IPS-15b (cell line): ENCODE results near the gene TUNAR.
A peak's percentile ranks its signal among the peaks of the same experiment; 100 is the strongest.

Source experiments
- H3K27me3 ChIP-seq: one replicate; pipeline ENCODE4 v1.6.1; 2013; ENCODE audit warnings: low read length; ENCODE audit not compliant: control insufficient read depth, insufficient read depth
- H3K36me3 ChIP-seq: one replicate; pipeline ENCODE4 v1.6.1; 2013; ENCODE audit warnings: low read length; ENCODE audit not compliant: control insufficient read depth, insufficient read depth
- H3K4me1 ChIP-seq: one replicate; pipeline ENCODE4 v1.6.1; 2013; ENCODE audit warnings: mild to moderate bottlenecking, low read length; ENCODE audit not compliant: control insufficient read depth, insufficient read depth
- H3K4me3 ChIP-seq: one replicate; pipeline ENCODE4 v1.5.1; 2013; ENCODE audit warnings: low read depth, low read length
- H3K9ac ChIP-seq: one replicate; pipeline ENCODE4 v1.6.1; 2013; ENCODE audit warnings: low read depth, mild to moderate bottlenecking, low read length
- H3K9me3 ChIP-seq: one replicate; pipeline ENCODE4 v1.6.1; 2013; ENCODE audit warnings: mild to moderate bottlenecking, low read length; ENCODE audit not compliant: control insufficient read depth, insufficient read depth

Gene TUNAR

DNA sequence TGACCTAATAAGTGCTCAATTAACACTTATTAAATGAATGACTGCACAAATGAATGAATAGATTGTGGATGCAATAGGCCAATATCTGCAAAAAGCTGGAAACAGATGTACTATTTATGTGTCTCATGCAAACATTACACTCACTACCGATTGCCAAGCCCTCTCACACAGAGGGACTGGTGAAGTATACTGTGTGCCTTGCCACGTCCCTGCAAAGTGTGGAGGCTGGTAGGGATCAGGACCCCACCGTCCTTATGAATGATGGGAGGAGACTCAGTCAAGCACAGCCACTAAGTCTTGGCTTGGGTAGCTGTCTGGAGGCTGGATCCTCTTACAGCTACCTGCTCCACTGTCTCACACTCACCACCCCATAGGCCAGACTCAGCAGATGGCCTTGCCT, 3.9 kb upstream of the TUNAR start:
- H3K9me3 ChIP-seq: no peaks in the 10 kb centered on the region
- H3K4me1 ChIP-seq: peaks cover 9% of the 10 kb centered on the region
- no peak overlapping the region for H3K9ac ChIP-seq
- no peak overlapping the region for H3K4me3 ChIP-seq
- H3K27me3 ChIP-seq: peaks cover 14% of the 10 kb centered on the region
- no peaks in the 10 kb centered on the region for H3K36me3 ChIP-seq

DNA sequence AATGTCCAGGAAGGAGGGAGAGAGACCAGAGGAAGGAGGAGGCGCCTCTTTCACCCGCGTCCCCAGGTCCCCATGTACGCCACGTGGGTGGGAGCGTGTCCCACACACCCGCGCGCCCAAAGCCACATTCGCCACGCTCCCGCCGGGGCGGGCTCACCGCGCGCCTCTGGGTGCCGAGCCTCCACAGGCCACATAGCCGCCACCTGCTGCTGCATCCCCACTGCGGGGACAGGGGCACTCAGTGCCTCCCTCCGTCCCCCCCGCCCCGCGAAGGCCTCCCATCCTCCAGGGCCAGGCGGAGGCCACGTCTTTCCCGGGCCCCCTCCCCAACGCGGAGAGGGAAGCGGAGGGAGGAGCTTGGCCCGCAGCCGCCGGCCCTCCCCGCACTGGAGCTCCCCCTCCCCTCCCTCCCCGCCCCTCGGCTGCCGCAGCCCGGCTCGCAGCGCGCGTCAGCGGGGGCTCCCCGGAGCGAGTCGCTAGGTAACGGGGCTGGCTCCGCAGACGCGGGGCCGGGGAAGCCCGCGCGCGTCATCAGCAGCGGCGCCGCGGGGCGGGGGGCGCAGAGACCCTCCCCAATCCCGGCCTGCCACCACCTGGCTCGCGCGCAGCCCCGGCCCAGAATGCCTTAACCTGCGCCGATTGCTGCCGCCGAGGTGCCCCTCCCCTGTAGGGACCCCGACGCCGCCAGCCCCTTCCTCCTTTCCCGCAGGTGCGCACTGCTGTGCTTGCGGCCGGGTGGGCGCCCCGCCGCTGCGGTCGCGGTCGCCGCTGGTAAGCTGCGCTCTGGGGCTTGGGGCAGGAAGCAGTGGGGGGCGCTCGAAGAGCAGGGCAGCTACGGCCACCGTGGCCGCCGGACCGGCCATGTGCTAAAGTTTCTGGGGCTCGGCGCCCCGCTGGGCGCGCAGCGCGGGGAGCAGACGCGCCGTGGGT, 536 bp upstream of the TUNAR start:
- Histone ChIP-seq H3K36me3 (no peaks in the 10 kb centered on the region), H3K27me3 (peaks cover 14% of the 10 kb centered on the region), H3K9ac (peak overlapping the region; percentile 77), H3K4me3 (peak overlapping the region; percentile 68), H3K9me3 (no peaks in the 10 kb centered on the region), H3K4me1 (peaks cover 22% of the 10 kb centered on the region)

DNA sequence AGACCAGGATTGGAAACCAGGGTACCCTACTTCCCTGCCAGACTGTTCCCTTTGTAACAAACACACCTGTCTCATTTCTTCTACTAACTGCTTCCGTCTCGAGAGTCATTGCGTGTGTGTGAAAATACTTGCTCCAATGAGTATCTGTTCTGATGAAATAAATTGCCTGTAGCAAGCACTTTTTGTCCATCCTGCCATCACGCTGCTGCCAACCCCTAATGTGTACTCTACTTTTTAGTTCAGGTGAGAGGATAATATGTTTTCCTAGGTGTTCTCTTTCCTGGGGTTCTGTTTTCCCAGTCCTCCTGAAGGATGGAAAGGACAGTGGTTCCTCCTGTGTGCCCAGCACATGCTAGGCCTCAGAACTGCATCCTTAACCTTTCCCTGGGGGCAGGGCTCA, 1.0 kb downstream of the TUNAR start:
- H3K9ac ChIP-seq: no peak overlapping the region
- peaks cover 14% of the 10 kb centered on the region for H3K27me3 ChIP-seq
- H3K36me3 ChIP-seq: peaks cover 2% of the 10 kb centered on the region
- H3K4me3 ChIP-seq: peak overlapping the region; percentile 68
- H3K9me3 ChIP-seq: no peaks in the 10 kb centered on the region
- peaks cover 25% of the 10 kb centered on the region for H3K4me1 ChIP-seq

GRCh38 chr14:95884377-95884776, 7.7 kb downstream of the TUNAR start:
- no peak overlapping the region for H3K4me3 ChIP-seq
- peak overlapping the region; percentile 16 for H3K9ac ChIP-seq
- no peaks in the 10 kb centered on the region for H3K27me3 ChIP-seq
- H3K4me1 ChIP-seq: peaks cover 3% of the 10 kb centered on the region
- no peaks in the 10 kb centered on the region for H3K9me3 ChIP-seq
- peaks cover 2% of the 10 kb centered on the region for H3K36me3 ChIP-seq

DNA sequence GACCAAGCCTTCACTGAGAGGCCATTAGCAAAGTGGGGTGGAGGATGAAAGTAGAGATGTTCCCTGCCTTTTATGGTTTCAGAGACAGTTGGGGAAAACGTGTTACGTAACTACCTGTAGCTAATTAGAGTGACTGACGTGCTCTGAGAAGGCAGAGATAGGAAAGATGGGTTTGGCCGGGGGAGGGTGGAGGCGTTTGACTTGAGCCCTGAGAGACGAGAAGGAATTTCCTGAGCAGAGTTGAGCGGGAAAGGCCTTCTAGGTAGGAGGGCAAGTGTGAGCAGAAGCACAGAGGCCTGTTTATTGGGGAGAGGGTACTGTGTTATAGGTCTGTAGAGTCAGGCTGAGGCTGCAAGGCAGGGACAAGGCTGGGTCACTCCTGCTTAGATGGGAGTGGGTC, 8.6 kb downstream of the TUNAR start:
- H3K36me3 ChIP-seq: peaks cover 2% of the 10 kb centered on the region
- no peak overlapping the region for H3K4me3 ChIP-seq
- H3K9me3 ChIP-seq: no peaks in the 10 kb centered on the region
- H3K4me1 ChIP-seq: peaks cover 3% of the 10 kb centered on the region
- H3K27me3 ChIP-seq: no peaks in the 10 kb centered on the region
- no peak overlapping the region for H3K9ac ChIP-seq

DNA sequence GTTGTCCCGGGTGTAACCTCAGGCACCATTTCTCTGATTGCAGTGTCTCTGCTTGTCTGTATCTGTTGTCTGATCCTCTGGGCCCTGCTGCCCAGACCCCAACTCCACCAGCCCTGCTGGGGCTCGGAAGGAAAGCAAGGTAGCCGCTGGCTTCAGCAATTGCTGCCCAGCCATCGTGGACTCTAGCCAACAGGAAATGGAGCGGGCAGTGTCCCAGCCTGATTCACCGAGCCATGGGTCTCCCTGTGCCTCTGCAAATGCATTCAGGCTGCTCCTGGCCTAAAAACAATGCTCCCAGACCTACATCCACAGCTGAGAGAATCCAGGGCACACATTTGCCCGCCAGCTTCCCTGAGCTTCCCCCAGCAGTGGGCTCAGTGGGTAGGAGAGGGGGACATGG, 9.2 kb downstream of the TUNAR start:
- peaks cover 2% of the 10 kb centered on the region for H3K36me3 ChIP-seq
- peaks cover 3% of the 10 kb centered on the region for H3K4me1 ChIP-seq
- H3K27me3 ChIP-seq: no peaks in the 10 kb centered on the region
- H3K9ac ChIP-seq: no peak overlapping the region
- no peak overlapping the region for H3K4me3 ChIP-seq
- no peaks in the 10 kb centered on the region for H3K9me3 ChIP-seq

DNA sequence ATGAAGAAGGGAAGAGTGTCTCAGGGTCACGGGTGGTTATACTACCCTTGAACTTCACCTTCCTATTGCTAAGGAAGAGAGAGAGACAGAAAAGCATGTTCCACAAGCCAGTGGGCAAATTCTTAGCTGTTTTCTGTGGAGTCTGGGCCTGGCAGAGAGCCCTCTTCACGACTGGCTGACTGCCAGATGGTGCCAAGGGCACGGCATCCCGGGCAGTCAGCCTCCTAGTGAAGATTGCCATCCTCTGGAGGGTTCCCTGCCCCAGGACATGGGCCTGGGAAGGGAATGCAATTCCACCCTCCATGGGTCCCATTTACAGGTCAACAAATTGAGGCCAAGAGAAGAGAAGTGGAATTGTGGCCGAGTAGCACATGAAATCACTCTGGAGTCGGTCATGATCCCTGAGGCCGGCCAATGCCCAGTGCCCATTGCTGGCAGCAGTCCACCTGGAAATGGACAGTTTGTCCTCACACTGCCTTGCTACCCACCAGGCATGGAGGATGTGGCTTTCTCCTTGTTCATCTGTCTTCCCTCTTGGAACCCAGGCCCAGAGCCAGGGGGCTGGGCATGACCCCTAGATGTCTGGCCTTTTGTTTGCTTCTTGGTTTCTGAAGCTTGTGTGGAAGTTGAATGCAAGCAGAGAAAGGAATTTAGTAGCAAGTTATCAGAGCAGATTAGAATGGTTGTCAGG, 9.9 kb downstream of the TUNAR start:
- Histone ChIP-seq H3K27me3 (no peaks in the 10 kb centered on the region), H3K9ac (no peak overlapping the region), H3K4me1 (peaks cover 3% of the 10 kb centered on the region), H3K4me3 (no peak overlapping the region), H3K36me3 (peaks cover under 1% of the 10 kb centered on the region), H3K9me3 (no peaks in the 10 kb centered on the region)

DNA sequence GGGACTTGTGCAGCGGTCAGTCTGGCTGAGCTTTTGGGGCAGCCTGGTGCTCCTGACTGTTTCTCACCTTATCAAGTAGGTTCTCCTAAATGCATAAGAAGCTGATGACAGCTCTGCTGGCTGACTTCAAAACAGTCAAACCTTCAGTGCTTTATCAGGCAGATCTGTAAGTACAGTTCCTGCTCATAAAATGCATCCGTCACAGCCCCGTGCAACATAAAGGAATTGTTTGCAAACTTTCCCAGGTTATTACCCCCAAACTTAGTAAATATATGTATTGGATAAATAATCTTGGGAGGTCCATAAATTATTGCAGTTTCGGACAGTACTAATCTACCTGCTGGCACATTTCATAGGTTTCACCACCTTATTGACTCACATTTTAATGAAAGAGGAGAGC, 10.7 kb downstream of the TUNAR start:
- Histone ChIP-seq H3K9me3 (no peaks in the 10 kb centered on the region), H3K4me3 (no peak overlapping the region), H3K9ac (no peak overlapping the region), H3K27me3 (no peaks in the 10 kb centered on the region), H3K4me1 (peaks cover under 1% of the 10 kb centered on the region), H3K36me3 (no peaks in the 10 kb centered on the region)

- Histone ChIP-seq H3K9me3 (no peaks in the 10 kb centered on the region), H3K27me3 (no peaks in the 10 kb centered on the region), H3K4me3 (no peak overlapping the region), H3K36me3 (no peaks in the 10 kb centered on the region), H3K9ac (no peak overlapping the region), H3K4me1 (no peaks in the 10 kb centered on the region)
Observed at GRCh38 chr14:95889236-95889979, 12.8 kb downstream of the TUNAR start.

DNA sequence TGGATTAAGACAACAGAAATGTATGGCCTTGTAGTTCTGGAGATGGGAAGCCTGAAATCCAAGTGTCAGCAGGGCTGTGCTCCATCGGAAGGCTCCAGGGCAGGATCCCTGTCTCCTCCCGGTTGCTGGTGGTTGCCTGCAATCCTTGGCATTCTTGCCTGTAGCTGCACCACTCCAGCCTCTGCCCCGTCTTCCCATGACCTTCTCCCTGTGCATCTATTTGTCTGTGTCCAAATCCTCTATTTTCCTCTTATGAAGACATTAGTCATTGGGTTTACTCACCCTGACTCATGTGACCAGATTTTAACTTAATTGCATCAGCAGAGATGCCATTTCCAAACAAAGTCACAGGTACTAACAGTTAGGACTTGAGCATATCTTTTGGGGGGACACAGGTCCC, 15.1 kb downstream of the TUNAR start:
- H3K27me3 ChIP-seq: no peaks in the 10 kb centered on the region

GRCh38 chr14:95892142-95892541, 15.5 kb downstream of the TUNAR start:
- H3K9me3 ChIP-seq: no peaks in the 10 kb centered on the region
- H3K36me3 ChIP-seq: no peaks in the 10 kb centered on the region
- no peak overlapping the region for H3K4me3 ChIP-seq
- H3K27me3 ChIP-seq: no peaks in the 10 kb centered on the region
- H3K9ac ChIP-seq: no peak overlapping the region
- peaks cover 11% of the 10 kb centered on the region for H3K4me1 ChIP-seq

More for the DNA sequence above, 15.1 kb downstream of the TUNAR start:
- Histone ChIP-seq H3K4me3 (no peak overlapping the region), H3K4me1 (peaks cover 7% of the 10 kb centered on the region), H3K36me3 (no peaks in the 10 kb centered on the region), H3K9me3 (no peaks in the 10 kb centered on the region), H3K9ac (no peak overlapping the region)
